ENCODE measurements around the gene CDC25A. TPM values are rescaled to one million over a fixed set of nuclear protein-coding genes. Genes with fewer than 3 reads are reported as not detected.

The CDC25A gene
- polyA plus RNA-seq, 2 of the 4 experiments (the other 2 are of a cell fraction), result 6.4 to 9.8 TPM

GRCh38 chr3:48143567-48143966, 44.6 kb downstream of the CDC25A start:
- CTCF ChIA-PET, result no interaction called here
- 91% methylated on average over 3 of the region's 3 CpGs for WGBS (ENCODE audit: missing lambda C conversion rate)
- Histone ChIP-seq H3K9me3 (no peaks in the 10 kb centered on the region), H3K4me2 (no peak overlapping the region), H3K4me3 (no peak overlapping the region), H3K27ac (no peak overlapping the region), H3K4me1 (no peaks in the 10 kb centered on the region)
- TF ChIP-seq CHD2 (IDR thresholded peaks at IDR 0.05; ENCODE audit: low read length, partially characterized antibody) (no peak), EHF (CRISPR knock-in tag; IDR thresholded peaks at IDR 0.05) (no peak), ELK1 (IDR thresholded peaks at IDR 0.05; ENCODE audit: low read depth, low read length) (no peak), MAFK (IDR thresholded peaks at IDR 0.05; ENCODE audit: partially characterized antibody) (no peak), E2F6 (IDR thresholded peaks at IDR 0.05; ENCODE audit: borderline replicate concordance, low read depth) (no peak), MYC (IDR thresholded peaks at IDR 0.05; ENCODE audit: borderline replicate concordance, low read length) (no peak), RARB (CRISPR knock-in tag; IDR thresholded peaks at IDR 0.05) (no peak)
- POLR2A ChIA-PET, result no interaction called here
- no peak for DNase-seq (ENCODE audit: low read depth in 1 of 2, low spot score in 1 of 2)
- FAIRE-seq, result no peak
- ATAC-seq, result no peak

- CTCF ChIA-PET, result interaction anchor here (2.1 kb wide), 1 partner anchor 9 kb away, joined by 12 read pairs; no protein-coding TSS in a partner anchor
Observed at GRCh38 chr3:48142316-48142870, 45.8 kb downstream of the CDC25A start.

GRCh38 chr3:48141604-48142137, 46.5 kb downstream of the CDC25A start:
- no peak for DNase-seq (ENCODE audit: low read depth in 1 of 2, low spot score in 1 of 2)
- whole genome bisulfite sequencing (ENCODE audit: missing lambda C conversion rate), result 77% methylated on average over 9 of the region's 9 CpGs
- TF ChIP-seq TFCP2L1 (CRISPR knock-in tag; IDR thresholded peaks at IDR 0.05) (no peak), HES2 (IDR thresholded peaks at IDR 0.05) (no peak), PBX3 (IDR thresholded peaks at IDR 0.05) (no peak), RFX5 (IDR thresholded peaks at IDR 0.05) (no peak), EP300 (IDR thresholded peaks at IDR 0.05) (no peak), PHF8 (IDR thresholded peaks at IDR 0.05; ENCODE audit: borderline replicate concordance, low read depth) (no peak), NR3C1 (IDR thresholded peaks at IDR 0.05) (no peak), MAFK (IDR thresholded peaks at IDR 0.05; ENCODE audit: partially characterized antibody) (no peak), ATOH8 (CRISPR knock-in tag; IDR thresholded peaks at IDR 0.05; ENCODE audit: low read depth) (no peak), RARB (CRISPR knock-in tag; IDR thresholded peaks at IDR 0.05) (no peak), ELK1 (IDR thresholded peaks at IDR 0.05; ENCODE audit: low read depth, low read length) (no peak), MAZ (IDR thresholded peaks at IDR 0.05; ENCODE audit: borderline replicate concordance, low read depth, low read length) (no peak), NPAS2 (CRISPR knock-in tag; IDR thresholded peaks at IDR 0.05; ENCODE audit: borderline replicate concordance) (no peak), RNF2 (IDR thresholded peaks at IDR 0.05; ENCODE audit: borderline replicate concordance, low read depth) (no peak), ZNF302 (CRISPR knock-in tag; IDR thresholded peaks at IDR 0.05) (no peak), RCOR1 (IDR thresholded peaks at IDR 0.05; ENCODE audit: low read depth, low read length) (no peak)
- CTCF ChIA-PET, result interaction anchor here (2.1 kb wide), 1 partner anchor 10 kb away, joined by 12 read pairs; no protein-coding TSS in a partner anchor
- no peaks in the 10 kb centered on the region for H3K4me1 ChIP-seq
- H3K4me2 ChIP-seq, result no peak overlapping the region
- no peak overlapping the region for H3K4me3 ChIP-seq
- no peak for FAIRE-seq
- H3K27ac ChIP-seq, result no peak overlapping the region
- no peak for ATAC-seq
- POLR2A ChIA-PET, result no interaction called here
- H3K9me3 ChIP-seq, result no peaks in the 10 kb centered on the region

More at GRCh38 chr3:48142316-48142870, 45.8 kb downstream of the CDC25A start:
- Histone ChIP-seq H3K4me2 (no peak overlapping the region), H3K9me3 (no peaks in the 10 kb centered on the region), H3K4me1 (no peaks in the 10 kb centered on the region), H3K27ac (no peak overlapping the region), H3K4me3 (no peak overlapping the region)
- no peak for DNase-seq (ENCODE audit: low read depth in 1 of 2, low spot score in 1 of 2)
- no peak for TF ChIP-seq GATA3 (IDR thresholded peaks at IDR 0.05; ENCODE audit: borderline replicate concordance)
- TF ChIP-seq RAD21 (conservative IDR thresholded peaks at IDR 0.05 in 1 of 2, IDR thresholded peaks at IDR 0.05 in 1 of 2), result no peak
- no peak for TF ChIP-seq CBX8 (IDR thresholded peaks at IDR 0.05)
- TF ChIP-seq PHF8 (IDR thresholded peaks at IDR 0.05; ENCODE audit: borderline replicate concordance, low read depth), result no peak
- 74% methylated on average over 11 of the region's 11 CpGs for WGBS (ENCODE audit: missing lambda C conversion rate)
- no peak for ATAC-seq
- POLR2A ChIA-PET, result no interaction called here
- no peak for FAIRE-seq
